Endothelial cell of umbilical vein (primary cell): ENCODE results near the gene RDX. TPM values are rescaled to one million over a fixed set of nuclear protein-coding genes. Genes with fewer than 3 reads are reported as not detected.

Source experiments
- BruUV-seq: library from RNA; stranded (reverse); fragments of 400-500 nt; replicated peaks from 2 replicates; lab custom pipeline; 2021; lab: Mats Ljungman, UMichigan
- CTCF ChIA-PET: fragments of 300-600, 350-600 bp; sonication (Branson Sonifier 250); formaldehyde crosslinking; loops from one replicate; lab custom pipeline; 2021; ENCODE audit warnings: antibody characterized with exemption, inconsistent platforms; lab: Charles Lee
- POLR2A ChIA-PET: fragments of 300-600, 350-600 bp; sonication (Branson Sonifier 250); formaldehyde crosslinking; loops from one replicate; lab custom pipeline; 2021; ENCODE audit warnings: antibody characterized with exemption, inconsistent platforms; lab: Charles Lee
- DNase-seq: peaks from one replicate; pipeline ENCODE4 v3.0.0-alpha.2; 2011; ENCODE audit warnings: low read depth, low spot score
- FAIRE-seq: peaks from 2 replicates; lab custom pipeline; 2011; peaks lifted over from hg19 to GRCh38; lab: Jason Lieb, UNC
- H2AFZ ChIP-seq: 2 replicates; pipeline ENCODE4 v1.6.0; 2012; ENCODE audit warnings: low read depth, low read length, control low read depth, inconsistent platforms
- H3K27ac ChIP-seq: 2 replicates; pipeline ENCODE4 v1.5.1; 2011; ENCODE audit warnings: low read depth, mild to moderate bottlenecking, control low read depth, low read length, moderate library complexity; ENCODE audit not compliant: insufficient read depth
- H3K27me3 ChIP-seq, 2 experiments: 2 replicates each; pipeline versions ENCODE4 v1.6.0 to v1.6.1; 2011; ENCODE audit warnings: low read length in 2 of 2, mixed read lengths in 1 of 2; ENCODE audit not compliant: control insufficient read depth in 2 of 2, insufficient read depth in 2 of 2
- H3K36me3 ChIP-seq, 2 experiments: 2 replicates in 1 of 2; 3 replicates in 1 of 2; pipeline ENCODE4 v1.5.1; 2011; ENCODE audit warnings: low read length in 2 of 2, mild to moderate bottlenecking in 1 of 2, moderate library complexity in 1 of 2; ENCODE audit not compliant: control insufficient read depth in 2 of 2, insufficient read depth in 2 of 2; ENCODE audit errors: extremely low read depth in 1 of 2
- H3K4me1 ChIP-seq: 3 replicates; pipeline ENCODE4 v1.5.1; 2011; ENCODE audit warnings: mild to moderate bottlenecking, low read length; ENCODE audit not compliant: control insufficient read depth, insufficient read depth; ENCODE audit errors: extremely low read depth
- H3K4me2 ChIP-seq: 2 replicates; pipeline ENCODE4 v1.6.1; 2011; ENCODE audit warnings: low read length, control low read depth, mixed read lengths; ENCODE audit not compliant: insufficient read depth
- H3K4me3 ChIP-seq, 3 experiments: fragments of 200-600 bp in 1 of 3; sonication (generic), shearing (Covaris generic) in 1 of 3; replicated peaks in 1 of 3; 2 replicates each; pipeline ENCODE4 v1.5.1; 2011 to 2016; ENCODE audit warnings: control low read depth in 3 of 3, low read length in 3 of 3, mild to moderate bottlenecking in 2 of 3, inconsistent platforms in 1 of 3, low read depth in 1 of 3, moderate library complexity in 1 of 3; ENCODE audit not compliant: insufficient read depth in 1 of 3
- H3K79me2 ChIP-seq: 2 replicates; pipeline ENCODE4 v1.6.0; 2012; ENCODE audit warnings: low read length, inconsistent platforms; ENCODE audit not compliant: control insufficient read depth, insufficient read depth
- H3K9ac ChIP-seq: replicated peaks from 2 replicates; pipeline ENCODE3; 2011; ENCODE audit warnings: low read length, control low read depth; ENCODE audit not compliant: insufficient read depth; ENCODE audit errors: extremely low read depth
- H3K9me1 ChIP-seq: replicated peaks from 3 replicates; pipeline ENCODE4 v1.6.0; 2011; ENCODE audit warnings: mild to moderate bottlenecking, low read length; ENCODE audit not compliant: control insufficient read depth, insufficient read depth; ENCODE audit errors: extremely low read depth
- H3K9me3 ChIP-seq: replicated peaks from 2 replicates; pipeline ENCODE4 v1.5.1; 2012; ENCODE audit warnings: low read length, inconsistent platforms; ENCODE audit not compliant: control insufficient read depth, insufficient read depth
- H4K20me1 ChIP-seq: replicated peaks from 2 replicates; pipeline ENCODE3; 2011; ENCODE audit warnings: mild to moderate bottlenecking, low read length; ENCODE audit not compliant: control insufficient read depth, insufficient read depth; ENCODE audit errors: extremely low read depth
- CTCF ChIP-seq, 2 donors: IDR thresholded peaks; 1 replicate in 1 of 2; 2 replicates in 1 of 2; pipeline ENCODE4 v1.5.1; 2011; ENCODE audit warnings: low read length in 2 of 2, mild to moderate bottlenecking in 2 of 2, moderate library complexity in 2 of 2, control low read depth in 1 of 2, inconsistent platforms in 1 of 2, low read depth in 1 of 2; ENCODE audit not compliant: insufficient read depth in 1 of 2; ENCODE audit errors: extremely low read depth in 1 of 2
- EZH2 ChIP-seq: IDR thresholded peaks from 2 replicates; pipeline ENCODE4 v1.6.1; 2012; ENCODE audit warnings: borderline replicate concordance, low read depth, mild to moderate bottlenecking, moderate library complexity, low read length, inconsistent platforms; ENCODE audit not compliant: severe bottlenecking
- FOS ChIP-seq: IDR thresholded peaks from 2 replicates; pipeline ENCODE4 v1.6.1; 2011; ENCODE audit warnings: mild to moderate bottlenecking, low read length, moderate library complexity, borderline replicate concordance; ENCODE audit not compliant: insufficient read depth
- GATA2 ChIP-seq: IDR thresholded peaks from 2 replicates; pipeline ENCODE4 v1.7.0; 2011; ENCODE audit warnings: low read depth, mild to moderate bottlenecking, moderate library complexity, mixed read lengths, low read length; ENCODE audit not compliant: insufficient read length, insufficient read depth
- JUN ChIP-seq: IDR thresholded peaks from 2 replicates; pipeline ENCODE4 v1.6.1; 2011; ENCODE audit warnings: borderline replicate concordance, low read depth; ENCODE audit not compliant: insufficient read length, insufficient read depth
- MAX ChIP-seq: IDR thresholded peaks from 2 replicates; pipeline ENCODE4 v1.6.1; 2011; ENCODE audit not compliant: insufficient read depth, insufficient read length
- MYC ChIP-seq: IDR thresholded peaks from one replicate; pipeline ENCODE4 v1.6.1; 2011; ENCODE audit warnings: mild to moderate bottlenecking, low read depth, low read length
- POLR2A ChIP-seq: IDR thresholded peaks from 2 replicates; pipeline ENCODE4 v1.6.1; 2012; ENCODE audit warnings: low read depth, mild to moderate bottlenecking, control low read depth, low read length
- POLR2AphosphoS5 ChIP-seq: IDR thresholded peaks from 2 replicates; pipeline ENCODE4 v1.6.1; 2012; ENCODE audit warnings: low read depth, mild to moderate bottlenecking, control low read depth, low read length, moderate library complexity; ENCODE audit not compliant: insufficient read depth
- dilution Hi-C: fragments of 300-500 bp; cut with MboI; formaldehyde crosslinking; loops from one replicate; pipeline ENCODE4 v1.15.0; 2019; ENCODE audit warnings: low sequenced_read_pairs; ENCODE audit not compliant: extremely low pct_ligation_motif_present
- intact Hi-C: fragments of 100-400 bp; cut with micrococcal nuclease; formaldehyde crosslinking; loops from one replicate; pipeline ENCODE4 v1.10.0; 2022
- polyA plus RNA-seq, 4 experiments: library from polyadenylated mRNA; depleted of rRNA in 3 of 4; stranded (reverse) in 3 of 4; unstranded in 1 of 4; fragments of >200 nt; gene quantifications; 2 replicates each; pipeline versions ENCODE4 v1.2.1 to v1.2.3, GENCODE V29; 2011 to 2012; ENCODE audit warnings: missing spikeins in 1 of 4
- total RNA-seq: library from RNA; stranded (reverse); gene quantifications from 2 replicates; pipeline ENCODE4 v1.2.3, GENCODE V29; 2021

RDX gene
- total and polyA plus RNA-seq, 2 donors (not counting 3 experiments of a cell fraction or from before 2014, with no cell fraction given) = 47.9 to 280 TPM

- dilution Hi-C loops = no loop called here
- intact Hi-C loops = no loop called here
- no peak overlapping the region for H2AFZ ChIP-seq
- H3K36me3 ChIP-seq = peaks cover 0 to 8% of the 10 kb centered on the region in 2 experiments
- H3K9me1 ChIP-seq = peaks cover 2% of the 10 kb centered on the region
- TF ChIP-seq JUN = no peak
- no peak for TF ChIP-seq EZH2
- no peak for TF ChIP-seq POLR2AphosphoS5
- no peak for TF ChIP-seq MYC
- TF ChIP-seq CTCF (IDR thresholded peaks at IDR 0.05; ENCODE audit: extremely low read depth in 1 of 2, insufficient read depth in 1 of 2, low read depth in 1 of 2, low read length in 2 of 2) = no peak
- TF ChIP-seq POLR2A = no peak
- no peak for TF ChIP-seq GATA2
- TF ChIP-seq MAX = no peak
- TF ChIP-seq FOS = no peak
- BruUV-seq = no TSS peak
- no peaks in the 10 kb centered on the region for H3K27me3 ChIP-seq
- no peak overlapping the region for H3K27ac ChIP-seq
- ChIA-PET CTCF (no interaction called here), POLR2A (no interaction called here)
- DNase-seq = no peak
- H3K9ac ChIP-seq = no peak overlapping the region
- no peak for FAIRE-seq
- no peak overlapping the region for H3K4me3 ChIP-seq
- H3K9me3 ChIP-seq = no peaks in the 10 kb centered on the region
- peaks cover 6% of the 10 kb centered on the region for H3K79me2 ChIP-seq
- H4K20me1 ChIP-seq = no peaks in the 10 kb centered on the region
- no peak overlapping the region for H3K4me2 ChIP-seq
- H3K4me1 ChIP-seq = peaks cover 4% of the 10 kb centered on the region
Observed at GRCh38 chr11:110156503-110156902, 139.9 kb downstream of the RDX start.
